ENCODE measurements around the gene DAPP1.

- TF ChIP-seq CTCF (conservative IDR thresholded peaks at IDR 0.05 in 1 of 2, IDR thresholded peaks at IDR 0.05 in 1 of 2; ENCODE audit: low read depth in 1 of 2, low read length in 2 of 2) (no peak), EZH2 (IDR thresholded peaks at IDR 0.05; ENCODE audit: low read length, missing control alignments) (no peak)
These were observed 77.8 kb downstream of the DAPP1 start, which contains the start of gene LAMTOR3 for GRCh38 chr4:99894161-99894997.

All from fibroblast of lung (primary cell).